SK-N-SH (cell line): Measurements from ENCODE around the gene NOG. TPM values are rescaled to one million over a fixed set of nuclear protein-coding genes. Genes with fewer than 3 reads are reported as not detected.

ENCODE experiments used
- CTCF ChIA-PET: fragments of 300-600, 350-600 bp; formaldehyde crosslinking; extraction: SDS; loops from one replicate; lab custom pipeline; 2021; lab: Yijun Ruan, JAX
- POLR2A ChIA-PET: fragments of 350-600 bp; sonication (Branson Sonifier 250); formaldehyde crosslinking; extraction: SDS; loops from one replicate; lab custom pipeline; 2020; ENCODE audit warnings: antibody characterized with exemption, inconsistent platforms; lab: Yijun Ruan, JAX
- DNase-seq: peaks from one replicate; pipeline ENCODE4 v3.0.0; 2012
- H2AFZ ChIP-seq: fragments of 200-600 bp; sonication (generic); 2 replicates; pipeline ENCODE4 v1.8.1; 2016; ENCODE audit warnings: antibody characterized with exemption, mild to moderate bottlenecking, low read depth
- H3F3A ChIP-seq: fragments of 200-600 bp; sonication (generic); replicated peaks from 2 replicates; pipeline ENCODE3; 2016; ENCODE audit warnings: antibody characterized with exemption, mild to moderate bottlenecking; ENCODE audit not compliant: insufficient read depth
- H3K27ac ChIP-seq, 2 experiments: fragments of 200-500 bp in 1 of 2; fragments of 200-600 bp in 1 of 2; sonication (Bioruptor generic) in 1 of 2; sonication (generic), shearing (Covaris generic) in 1 of 2; 2 replicates each; pipeline versions ENCODE4 v1.5.1 to v1.6.1; 2014 to 2016; ENCODE audit warnings: low read depth in 2 of 2, inconsistent platforms in 1 of 2, low read length in 1 of 2, mild to moderate bottlenecking in 1 of 2, mixed read lengths in 1 of 2
- H3K27me3 ChIP-seq: fragments of 200-600 bp; sonication (generic), shearing (Covaris generic); 2 replicates; pipeline ENCODE4 v1.6.1; 2016; ENCODE audit warnings: mixed run types; ENCODE audit not compliant: insufficient read depth
- H3K36me3 ChIP-seq, 2 experiments: fragments of 200-500 bp in 1 of 2; fragments of 200-600 bp in 1 of 2; sonication (Bioruptor generic) in 1 of 2; sonication (generic) in 1 of 2; replicated peaks in 1 of 2; 2 replicates each; pipeline versions ENCODE3 to v1.5.1; 2014 to 2016; ENCODE audit warnings: low read length in 1 of 2, mild to moderate bottlenecking in 1 of 2; ENCODE audit not compliant: insufficient read depth in 2 of 2, control insufficient read depth in 1 of 2
- H3K4me1 ChIP-seq, 2 experiments: fragments of 200-500 bp in 1 of 2; fragments of 200-600 bp in 1 of 2; sonication (Bioruptor generic) in 1 of 2; sonication (generic), shearing (Covaris generic) in 1 of 2; 2 replicates each; pipeline versions ENCODE4 v1.5.1 to v1.6.1; 2014 to 2016; ENCODE audit warnings: low read depth in 1 of 2, low read length in 1 of 2, mixed run types in 1 of 2; ENCODE audit not compliant: insufficient read depth in 2 of 2, control insufficient read depth in 1 of 2
- H3K4me2 ChIP-seq: fragments of 200-600 bp; sonication (generic), shearing (Covaris generic); 2 replicates; pipeline ENCODE4 v1.6.1; 2017; ENCODE audit warnings: mixed run types
- H3K4me3 ChIP-seq, 2 experiments: fragments of 200-500 bp in 1 of 2; fragments of 200-600 bp in 1 of 2; sonication (Bioruptor generic) in 1 of 2; sonication (generic), shearing (Covaris generic) in 1 of 2; 2 replicates each; pipeline versions ENCODE4 v1.5.1 to v1.8.1; 2014 to 2016; ENCODE audit warnings: low read depth in 2 of 2, inconsistent platforms in 1 of 2, low read length in 1 of 2, mild to moderate bottlenecking in 1 of 2, mixed read lengths in 1 of 2, moderate library complexity in 1 of 2
- H3K79me2 ChIP-seq: fragments of 200-600 bp; sonication (generic); 2 replicates; pipeline ENCODE4 v1.8.1; 2017; ENCODE audit warnings: mild to moderate bottlenecking; ENCODE audit not compliant: insufficient read depth
- H3K9ac ChIP-seq: fragments of 200-600 bp; sonication (generic); 2 replicates; pipeline ENCODE4 v1.6.1; 2017; ENCODE audit warnings: mixed run types
- H3K9me2 ChIP-seq: fragments of 200-600 bp; sonication (generic); 2 replicates; pipeline ENCODE4 v1.6.1; 2017; ENCODE audit warnings: mixed run types
- H3K9me3 ChIP-seq: fragments of 200-600 bp; sonication (generic); 2 replicates; pipeline ENCODE4 v1.6.1; 2017; ENCODE audit warnings: mixed run types, mild to moderate bottlenecking, moderate library complexity
- H4K20me1 ChIP-seq: fragments of 200-600 bp; sonication (generic); 2 replicates; pipeline ENCODE4 v1.6.1; 2017; ENCODE audit warnings: mild to moderate bottlenecking, mixed run types; ENCODE audit not compliant: insufficient read depth
- GABPA ChIP-seq: IDR thresholded peaks from 2 replicates; pipeline ENCODE4 v1.4.0; 2012; ENCODE audit warnings: low read depth, mild to moderate bottlenecking
- RFX5 ChIP-seq: IDR thresholded peaks from 2 replicates; pipeline ENCODE4 v1.6.1; 2012; ENCODE audit warnings: mild to moderate bottlenecking, improper control_type of control experiment, low read length
- RXRA ChIP-seq: IDR thresholded peaks from 2 replicates; pipeline ENCODE4 v1.4.0; 2012; ENCODE audit warnings: low read depth, mild to moderate bottlenecking, borderline replicate concordance
- SIN3A ChIP-seq: IDR thresholded peaks from 2 replicates; pipeline ENCODE4 v1.6.1; 2012; ENCODE audit warnings: low read depth, mild to moderate bottlenecking, low read length, moderate library complexity, borderline replicate concordance
- WGBS: methylation state at CpG from one replicate; pipeline ENCODE4 v1.1.6; 2017; ENCODE audit warnings: low lambda C conversion rate; 5-methylcytosine and 5-hydroxymethylcytosine counted together
- polyA plus RNA-seq, 3 experiments: library from polyadenylated mRNA; depleted of rRNA; stranded (reverse); fragments of >200 nt; gene quantifications; 2 replicates each; pipeline ENCODE4 v1.2.3, GENCODE V29; 2012
- TF ChIP-seq, protein P1 (sequence below): fragments of 200-600 bp; sonication (generic); IDR thresholded peaks from 2 replicates; pipeline ENCODE4 v1.6.1; 2017; ENCODE audit warnings: antibody characterized with exemption, mild to moderate bottlenecking, moderate library complexity
- TF ChIP-seq, protein P2 (sequence below): fragments of 150-350 bp; IDR thresholded peaks from 2 replicates; pipeline ENCODE4 v1.6.1; 2017; ENCODE audit warnings: antibody characterized with exemption, low read length, low read depth, borderline replicate concordance
- TF ChIP-seq, protein P3 (sequence below): IDR thresholded peaks from 2 replicates; pipeline ENCODE4; 2012

NOG gene
- polyA plus RNA-seq, 1 of the 3 experiments (the other 2 are of a cell fraction), result 3.1 TPM

DNA sequence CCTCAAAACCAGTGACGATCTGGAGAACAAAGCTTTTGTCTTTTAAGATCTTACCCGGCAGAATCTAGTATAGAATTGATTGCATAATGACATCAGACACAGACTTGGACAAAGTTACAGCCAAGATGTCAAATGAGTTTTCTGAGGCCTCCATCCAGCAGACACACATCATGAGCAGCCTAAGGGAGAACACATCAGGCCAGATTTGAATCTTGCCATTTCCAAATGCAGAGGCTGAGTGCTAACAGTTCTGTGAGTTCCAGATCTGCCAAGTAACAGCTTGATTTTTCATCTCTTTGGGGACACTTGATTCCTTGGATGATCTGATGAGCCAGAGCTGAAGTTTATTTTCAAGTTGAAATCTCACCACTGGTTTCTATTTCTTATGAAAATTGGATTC, 21.0 kb downstream of the NOG start:
- Histone ChIP-seq H3F3A (no peaks in the 10 kb centered on the region), H3K79me2 (no peaks in the 10 kb centered on the region), H3K9ac (no peak overlapping the region), H3K36me3 (no peaks in the 10 kb centered on the region), H4K20me1 (no peaks in the 10 kb centered on the region), H3K4me1 (no peaks in the 10 kb centered on the region), H3K27ac (no peak overlapping the region), H2AFZ (no peak overlapping the region), H3K9me2 (no peaks in the 10 kb centered on the region), H3K27me3 (no peaks in the 10 kb centered on the region; the same call in 1 of the 2 replicates), H3K4me2 (no peak overlapping the region), H3K4me3 (no peak overlapping the region), H3K9me3 (no peaks in the 10 kb centered on the region)
- ChIA-PET CTCF (interaction anchor here (1.1 to 2.2 kb wide), 2 partner anchors 15 to 23 kb away, joined by 3 to 5 read pairs; no protein-coding TSS in a partner anchor), POLR2A (no interaction called here)
- no peak for TF ChIP-seq RFX5
- TF ChIP-seq, protein P1, sequence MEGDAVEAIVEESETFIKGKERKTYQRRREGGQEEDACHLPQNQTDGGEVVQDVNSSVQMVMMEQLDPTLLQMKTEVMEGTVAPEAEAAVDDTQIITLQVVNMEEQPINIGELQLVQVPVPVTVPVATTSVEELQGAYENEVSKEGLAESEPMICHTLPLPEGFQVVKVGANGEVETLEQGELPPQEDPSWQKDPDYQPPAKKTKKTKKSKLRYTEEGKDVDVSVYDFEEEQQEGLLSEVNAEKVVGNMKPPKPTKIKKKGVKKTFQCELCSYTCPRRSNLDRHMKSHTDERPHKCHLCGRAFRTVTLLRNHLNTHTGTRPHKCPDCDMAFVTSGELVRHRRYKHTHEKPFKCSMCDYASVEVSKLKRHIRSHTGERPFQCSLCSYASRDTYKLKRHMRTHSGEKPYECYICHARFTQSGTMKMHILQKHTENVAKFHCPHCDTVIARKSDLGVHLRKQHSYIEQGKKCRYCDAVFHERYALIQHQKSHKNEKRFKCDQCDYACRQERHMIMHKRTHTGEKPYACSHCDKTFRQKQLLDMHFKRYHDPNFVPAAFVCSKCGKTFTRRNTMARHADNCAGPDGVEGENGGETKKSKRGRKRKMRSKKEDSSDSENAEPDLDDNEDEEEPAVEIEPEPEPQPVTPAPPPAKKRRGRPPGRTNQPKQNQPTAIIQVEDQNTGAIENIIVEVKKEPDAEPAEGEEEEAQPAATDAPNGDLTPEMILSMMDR, result no peak
- no peak for TF ChIP-seq RXRA
- no peak for TF ChIP-seq GABPA
- no peak for TF ChIP-seq SIN3A
- TF ChIP-seq, protein P2, sequence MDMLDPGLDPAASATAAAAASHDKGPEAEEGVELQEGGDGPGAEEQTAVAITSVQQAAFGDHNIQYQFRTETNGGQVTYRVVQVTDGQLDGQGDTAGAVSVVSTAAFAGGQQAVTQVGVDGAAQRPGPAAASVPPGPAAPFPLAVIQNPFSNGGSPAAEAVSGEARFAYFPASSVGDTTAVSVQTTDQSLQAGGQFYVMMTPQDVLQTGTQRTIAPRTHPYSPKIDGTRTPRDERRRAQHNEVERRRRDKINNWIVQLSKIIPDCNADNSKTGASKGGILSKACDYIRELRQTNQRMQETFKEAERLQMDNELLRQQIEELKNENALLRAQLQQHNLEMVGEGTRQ, result no peak
- TF ChIP-seq, protein P3, sequence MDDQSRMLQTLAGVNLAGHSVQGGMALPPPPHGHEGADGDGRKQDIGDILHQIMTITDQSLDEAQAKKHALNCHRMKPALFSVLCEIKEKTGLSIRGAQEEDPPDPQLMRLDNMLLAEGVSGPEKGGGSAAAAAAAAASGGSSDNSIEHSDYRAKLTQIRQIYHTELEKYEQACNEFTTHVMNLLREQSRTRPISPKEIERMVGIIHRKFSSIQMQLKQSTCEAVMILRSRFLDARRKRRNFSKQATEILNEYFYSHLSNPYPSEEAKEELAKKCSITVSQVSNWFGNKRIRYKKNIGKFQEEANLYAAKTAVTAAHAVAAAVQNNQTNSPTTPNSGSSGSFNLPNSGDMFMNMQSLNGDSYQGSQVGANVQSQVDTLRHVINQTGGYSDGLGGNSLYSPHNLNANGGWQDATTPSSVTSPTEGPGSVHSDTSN, result no peak
- DNase-seq, result no peak
- WGBS, result 25% methylated on average over 2 of the region's 2 CpGs

DNA sequence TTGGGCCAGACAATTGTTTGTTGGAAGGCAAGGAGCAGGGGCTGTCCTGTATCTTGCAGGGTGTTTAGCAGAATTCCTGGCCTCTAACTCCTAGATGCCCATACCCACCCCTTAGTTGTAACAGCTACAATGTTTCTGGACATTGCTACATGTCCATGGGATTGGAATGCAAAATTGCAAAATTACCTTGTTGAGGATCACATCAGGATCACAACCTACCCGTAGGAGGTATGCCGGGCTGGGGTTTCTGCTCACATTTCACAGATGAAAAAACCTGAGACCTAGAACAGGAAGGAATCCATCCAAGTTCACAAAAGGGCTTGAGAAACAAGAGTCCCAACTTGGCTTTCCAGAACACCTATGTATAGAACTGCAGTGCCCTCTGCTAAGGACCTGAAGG, 22.7 kb downstream of the NOG start:
- no peaks in the 10 kb centered on the region for H3K79me2 ChIP-seq
- H3K36me3 ChIP-seq, result no peaks in the 10 kb centered on the region
- TF ChIP-seq, protein P3, result no peak
- no peak for TF ChIP-seq RFX5
- no peak overlapping the region for H3K27ac ChIP-seq
- no peaks in the 10 kb centered on the region for H3K4me1 ChIP-seq
- no peaks in the 10 kb centered on the region for H4K20me1 ChIP-seq
- no peak overlapping the region for H3K4me3 ChIP-seq
- H3K27me3 ChIP-seq, result no peaks in the 10 kb centered on the region; the same call in 1 of the 2 replicates
- POLR2A ChIA-PET, result no interaction called here
- no peaks in the 10 kb centered on the region for H3F3A ChIP-seq
- CTCF ChIA-PET, result no interaction called here
- no peaks in the 10 kb centered on the region for H3K9me2 ChIP-seq
- H3K9ac ChIP-seq, result no peak overlapping the region
- no peaks in the 10 kb centered on the region for H3K9me3 ChIP-seq
- DNase-seq, result no peak
- 46% methylated on average over 2 of the region's 2 CpGs for WGBS
- no peak overlapping the region for H3K4me2 ChIP-seq
- no peak overlapping the region for H2AFZ ChIP-seq
